ENCODE results near the gene INSRR.

Gene INSRR

GRCh38 chr1:156806512-156807440 lies 52.1 kb downstream of the INSRR start:
- DNase-seq (ENCODE audit: low read depth, low spot score), result no peak

GRCh38 chr1:156805766-156806511 lies 53.0 kb downstream of the INSRR start:
- DNase-seq (ENCODE audit: low read depth, low spot score), result no peak

GRCh38 chr1:156804572-156805243 lies 54.2 kb downstream of the INSRR start:
- DNase-seq (ENCODE audit: low read depth, low spot score), result no peak

- no peak for DNase-seq (ENCODE audit: low read depth, low spot score)
Measured at GRCh38 chr1:156804026-156804425, 54.9 kb downstream of the INSRR start.

GRCh38 chr1:156803086-156803851 lies 55.6 kb downstream of the INSRR start:
- no peak for DNase-seq (ENCODE audit: low read depth, low spot score)

GRCh38 chr1:156802421-156802935 lies 56.4 kb downstream of the INSRR start:
- no peak for DNase-seq (ENCODE audit: low read depth, low spot score)

GRCh38 chr1:156801409-156802121 lies 57.4 kb downstream of the INSRR start:
- no peak for DNase-seq (ENCODE audit: low read depth, low spot score)

GRCh38 chr1:156797212-156797871 lies 61.6 kb downstream of the INSRR start:
- peak; percentile 35 for DNase-seq (ENCODE audit: low read depth, low spot score)

GRCh38 chr1:156796340-156797097 lies 62.4 kb downstream of the INSRR start:
- DNase-seq (ENCODE audit: low read depth, low spot score), result no peak

GRCh38 chr1:156795787-156796186 lies 63.1 kb downstream of the INSRR start:
- no peak for DNase-seq (ENCODE audit: low read depth, low spot score)

GRCh38 chr1:156795374-156795733 lies 63.6 kb downstream of the INSRR start:
- DNase-seq (ENCODE audit: low read depth, low spot score), result no peak

GRCh38 chr1:156794506-156795373 lies 64.2 kb downstream of the INSRR start:
- DNase-seq (ENCODE audit: low read depth, low spot score), result no peak
